AG08395 (cell line): ENCODE data around the gene TMEM203.

Experiments used
- DNase-seq: peaks from one replicate; pipeline ENCODE4 v3.0.0; 2012; ENCODE audit warnings: mixed read lengths, low spot score

TMEM203 gene

GRCh38 chr9:137178939-137179630 is 26.4 kb downstream of the TMEM203 start:
- no peak for DNase-seq

- DNase-seq: no peak
Measured at GRCh38 chr9:137178201-137178938, 27.1 kb downstream of the TMEM203 start.

- peak; percentile 66 for DNase-seq
Measured at GRCh38 chr9:137176302-137177182, 28.9 kb downstream of the TMEM203 start.

GRCh38 chr9:137175345-137175961 is 30.0 kb downstream of the TMEM203 start:
- DNase-seq: no peak

- no peak for DNase-seq
Measured at GRCh38 chr9:137174722-137175293, 30.6 kb downstream of the TMEM203 start.

GRCh38 chr9:137173796-137174664 is 31.4 kb downstream of the TMEM203 start:
- DNase-seq: no peak

- DNase-seq: no peak
Measured at GRCh38 chr9:137172901-137173795, 32.3 kb downstream of the TMEM203 start.

GRCh38 chr9:137171149-137171900 is 34.1 kb downstream of the TMEM203 start:
- DNase-seq: no peak

- no peak for DNase-seq
Measured at GRCh38 chr9:137170486-137171148, 34.8 kb downstream of the TMEM203 start.

GRCh38 chr9:137169896-137170358 is 35.5 kb downstream of the TMEM203 start, which contains the start of gene LRRC26:
Gene LRRC26, minus strand, starts transcription at chr9:137170051. Its CDS starts 108 bp downstream, at chr9:137169943.
- no peak for DNase-seq

- peak; percentile 45 for DNase-seq
Measured at GRCh38 chr9:137168904-137169856, 36.3 kb downstream of the TMEM203 start.

GRCh38 chr9:137168573-137168903 is 36.9 kb downstream of the TMEM203 start:
- no peak for DNase-seq

- DNase-seq: no peak
Measured at GRCh38 chr9:137167747-137168572, 37.5 kb downstream of the TMEM203 start.

- DNase-seq: no peak
Measured at GRCh38 chr9:137167277-137167746, 38.1 kb downstream of the TMEM203 start.

- no peak for DNase-seq
Measured at GRCh38 chr9:137166380-137167229, 38.8 kb downstream of the TMEM203 start.
